HG03060 (cell line): ENCODE data around the gene PRDM15.

Source experiments
- ATAC-seq: cut with Tn5 transposase; IDR thresholded peaks from one replicate; pipeline ENCODE4 v1.9.1; 2021; ENCODE audit warnings: low read depth, moderate number of reproducible peaks; ENCODE audit not compliant: unreplicated experiment

Gene PRDM15

GRCh38 chr21:41767606-41768436, 111.3 kb downstream of the PRDM15 start:
- no peak for ATAC-seq

GRCh38 chr21:41766883-41767605, 112.1 kb downstream of the PRDM15 start, which contains the start of gene RIPK4:
Gene RIPK4 (minus strand): TSS chr21:41767052. CDS start chr21:41767041, 11 bp downstream.
- no peak for ATAC-seq

GRCh38 chr21:41765973-41766882, 112.9 kb downstream of the PRDM15 start:
- no peak for ATAC-seq

- no peak for ATAC-seq
Measured at GRCh38 chr21:41765420-41765821, 113.7 kb downstream of the PRDM15 start.

- no peak for ATAC-seq
Measured at GRCh38 chr21:41764558-41765419, 114.4 kb downstream of the PRDM15 start.

GRCh38 chr21:41763996-41764395, 115.1 kb downstream of the PRDM15 start:
- ATAC-seq, result no peak

- ATAC-seq, result no peak
Measured at GRCh38 chr21:41763398-41763931, 115.7 kb downstream of the PRDM15 start.

- ATAC-seq, result no peak
Measured at GRCh38 chr21:41762753-41763152, 116.4 kb downstream of the PRDM15 start.

GRCh38 chr21:41761934-41762635, 117.1 kb downstream of the PRDM15 start:
- ATAC-seq, result no peak

- no peak for ATAC-seq
Measured at GRCh38 chr21:41761211-41761933, 117.8 kb downstream of the PRDM15 start.

- ATAC-seq, result no peak
Measured at GRCh38 chr21:41760411-41760810, 118.7 kb downstream of the PRDM15 start.

- ATAC-seq, result no peak
Measured at GRCh38 chr21:41759926-41760325, 119.2 kb downstream of the PRDM15 start.

GRCh38 chr21:41759214-41759840, 119.8 kb downstream of the PRDM15 start:
- no peak for ATAC-seq

- no peak for ATAC-seq
Measured at GRCh38 chr21:41758550-41758949, 120.6 kb downstream of the PRDM15 start.

GRCh38 chr21:41755934-41756773, 123.0 kb downstream of the PRDM15 start:
- ATAC-seq, result no peak

GRCh38 chr21:41755258-41755933, 123.7 kb downstream of the PRDM15 start:
- no peak for ATAC-seq
